NOMO-1 treated with dmso at 0.1 percent for 144 hours (cell line): ENCODE measurements around the gene CORO6.
A peak's percentile ranks its signal among the peaks of the same experiment; 100 is the strongest.

Source experiments
- DNase-seq: peaks from one replicate; lab custom pipeline; 2025; ENCODE audit not compliant: unreplicated experiment; lab: John Stamatoyannopoulos, UW

CORO6 gene

GRCh38 chr17:29591737-29592608, 30.7 kb downstream of the CORO6 start:
- peak; percentile 57 for DNase-seq

GRCh38 chr17:29591146-29591736, 31.5 kb downstream of the CORO6 start:
- DNase-seq = no peak

- DNase-seq = no peak
These were observed 32.1 kb downstream of the CORO6 start for GRCh38 chr17:29590411-29591145.

GRCh38 chr17:29589524-29590410, 32.9 kb downstream of the CORO6 start, which contains the start of gene GIT1:
GIT1 (minus strand) TSS chr17:29589648; CDS start chr17:29589378, 270 bp downstream.
- DNase-seq = peak; percentile 87

GRCh38 chr17:29588562-29589411, 33.9 kb downstream of the CORO6 start:
- DNase-seq = no peak

- DNase-seq = no peak
These were observed 34.6 kb downstream of the CORO6 start for GRCh38 chr17:29588017-29588561.

- DNase-seq = no peak
These were observed 35.1 kb downstream of the CORO6 start for GRCh38 chr17:29587591-29587990.

- no peak for DNase-seq
These were observed 35.8 kb downstream of the CORO6 start for GRCh38 chr17:29586676-29587469.

- no peak for DNase-seq
These were observed 37.5 kb downstream of the CORO6 start for GRCh38 chr17:29585080-29585751.

GRCh38 chr17:29584452-29585079, 38.1 kb downstream of the CORO6 start:
- no peak for DNase-seq

GRCh38 chr17:29583324-29584248, 39.1 kb downstream of the CORO6 start:
- no peak for DNase-seq

GRCh38 chr17:29582772-29583171, 39.9 kb downstream of the CORO6 start:
- DNase-seq = no peak

GRCh38 chr17:29582254-29582765, 40.4 kb downstream of the CORO6 start:
- no peak for DNase-seq

GRCh38 chr17:29581583-29582253, 41.0 kb downstream of the CORO6 start:
- no peak for DNase-seq

GRCh38 chr17:29579866-29580771, 42.6 kb downstream of the CORO6 start:
- peak; percentile 51 for DNase-seq
